GM12891 (cell line): ENCODE data around the gene PCNT.

ENCODE experiments used
- DNase-seq: peaks from one replicate; pipeline ENCODE4 v3.0.0; 2011; ENCODE audit warnings: low spot score; ENCODE audit not compliant: insufficient read length
- FAIRE-seq: peaks from 2 replicates; lab custom pipeline; 2011; peaks lifted over from hg19 to GRCh38; lab: Jason Lieb, UNC
- PAX5 ChIP-seq: IDR thresholded peaks from 2 replicates; pipeline ENCODE4 v1.6.1; 2011; ENCODE audit warnings: low read length, moderate library complexity, mild to moderate bottlenecking; ENCODE audit not compliant: insufficient read depth, severe bottlenecking
- POLR2A ChIP-seq: IDR thresholded peaks from 2 replicates; pipeline ENCODE4 v1.6.1; 2011; ENCODE audit warnings: low read depth, low read length, control low read depth
- POLR2AphosphoS5 ChIP-seq: IDR thresholded peaks from 2 replicates; pipeline ENCODE4 v1.6.1; 2011; ENCODE audit warnings: low read depth, low read length, control low read depth
- POU2F2 ChIP-seq: IDR thresholded peaks from 2 replicates; pipeline ENCODE4 v1.6.1; 2011; ENCODE audit warnings: low read depth, mild to moderate bottlenecking, control low read depth, low read length, moderate library complexity
- SPI1 ChIP-seq: IDR thresholded peaks from 2 replicates; pipeline ENCODE4 v1.6.1; 2011; ENCODE audit warnings: low read depth, low read length, control low read depth
- TAF1 ChIP-seq: IDR thresholded peaks from 2 replicates; pipeline ENCODE4 v1.6.1; 2011; ENCODE audit warnings: low read depth, low read length, control low read depth

Gene PCNT

DNA sequence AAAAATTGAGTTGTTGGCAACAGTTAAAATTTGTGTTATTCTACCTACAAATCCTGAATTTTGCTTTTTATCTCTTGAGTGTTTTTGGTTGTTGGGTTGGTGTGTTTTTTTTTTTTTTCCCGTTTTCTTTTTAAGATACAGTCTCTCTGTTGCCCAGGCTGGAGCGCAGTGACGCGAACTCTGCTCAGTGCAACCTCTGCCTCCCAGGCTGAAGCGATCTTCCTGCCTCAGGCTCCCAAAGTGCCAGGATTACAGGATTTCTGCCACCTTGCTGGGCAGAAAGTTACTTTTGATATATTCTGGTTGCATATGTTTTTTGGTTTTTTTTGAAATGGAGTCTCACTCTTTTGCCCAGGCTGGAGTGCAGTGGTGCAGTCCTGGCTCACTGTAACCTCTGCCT, 4.2 kb downstream of the PCNT start:
- no peak for FAIRE-seq
- no peak for DNase-seq
- TF ChIP-seq POLR2AphosphoS5 (no peak), POU2F2 (no peak), TAF1 (no peak), PAX5 (no peak), SPI1 (no peak), POLR2A (no peak)

DNA sequence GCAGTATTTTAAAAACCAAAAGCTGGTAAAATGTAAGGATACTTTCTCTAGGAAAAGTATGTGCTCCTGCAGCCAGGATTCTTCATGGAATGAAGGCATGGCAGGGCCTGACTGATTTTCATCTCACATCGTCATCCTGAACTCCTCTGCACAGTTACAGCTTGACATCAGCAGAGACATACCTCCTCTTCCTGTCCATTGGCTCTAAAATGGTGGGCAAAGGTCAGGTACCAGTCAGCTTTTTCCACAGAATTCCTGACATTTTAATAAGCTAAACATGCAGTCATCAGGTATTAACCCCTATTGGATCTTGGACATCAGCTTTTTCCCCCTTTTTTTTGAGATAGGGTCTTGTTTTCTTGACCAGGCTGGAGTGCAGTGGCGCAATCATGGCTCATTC, 5.8 kb downstream of the PCNT start:
- DNase-seq = no peak
- TF ChIP-seq PAX5 (no peak), TAF1 (no peak), POLR2A (no peak), POLR2AphosphoS5 (no peak), POU2F2 (no peak), SPI1 (no peak)
- FAIRE-seq = no peak

- TF ChIP-seq POU2F2 (no peak), PAX5 (no peak), SPI1 (no peak), POLR2AphosphoS5 (no peak), POLR2A (no peak), TAF1 (no peak)
- DNase-seq (no peak), FAIRE-seq (peak; percentile 31)
Observed at GRCh38 chr21:46334351-46335140, 10.6 kb downstream of the PCNT start.

DNA sequence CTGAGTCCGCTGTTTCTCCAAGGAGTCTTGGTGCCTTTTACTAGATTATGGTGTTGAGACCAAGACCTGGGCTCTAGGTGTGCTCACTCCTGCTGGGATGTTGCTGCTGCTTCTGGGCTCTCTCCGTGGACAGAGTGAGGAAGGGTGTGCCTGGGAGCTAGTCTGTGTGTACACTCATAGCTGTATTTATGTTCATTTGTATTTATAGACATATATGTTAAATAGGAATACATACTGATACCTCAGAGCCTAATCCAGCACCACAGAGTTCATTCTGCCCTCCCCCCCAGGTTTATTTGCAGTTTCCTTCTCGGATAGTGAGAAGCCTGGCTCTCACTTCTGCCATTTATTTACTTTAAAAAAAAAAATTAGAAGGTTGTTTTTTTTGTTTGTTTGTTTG, 12.6 kb downstream of the PCNT start:
- TF ChIP-seq PAX5 (no peak), SPI1 (no peak), TAF1 (no peak), POLR2AphosphoS5 (no peak), POU2F2 (no peak), POLR2A (no peak)
- DNase-seq (no peak), FAIRE-seq (no peak)

DNA sequence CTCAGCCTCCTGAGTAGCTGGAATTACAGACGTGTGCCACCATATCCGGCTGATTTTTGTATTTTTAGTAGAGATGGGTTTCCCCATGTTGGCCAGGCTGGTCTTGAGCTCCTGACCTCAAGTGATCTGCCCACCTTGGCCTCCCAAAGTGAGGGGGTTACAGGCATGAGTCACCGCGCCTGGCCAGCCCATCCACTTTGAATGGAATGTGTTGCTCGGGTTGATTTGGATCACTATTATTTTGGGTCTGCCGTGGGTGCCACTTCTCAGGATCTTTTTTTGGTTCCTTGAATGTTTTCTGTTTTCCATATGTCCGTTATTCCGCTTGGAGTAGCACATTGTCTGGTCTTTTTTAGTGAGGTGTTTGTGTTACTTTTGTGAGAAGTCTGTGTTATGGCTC, 17.0 kb downstream of the PCNT start:
- DNase-seq = no peak
- no peak for FAIRE-seq
- TF ChIP-seq TAF1 (no peak), POLR2AphosphoS5 (no peak), POU2F2 (no peak), SPI1 (no peak), PAX5 (no peak), POLR2A (no peak)

DNA sequence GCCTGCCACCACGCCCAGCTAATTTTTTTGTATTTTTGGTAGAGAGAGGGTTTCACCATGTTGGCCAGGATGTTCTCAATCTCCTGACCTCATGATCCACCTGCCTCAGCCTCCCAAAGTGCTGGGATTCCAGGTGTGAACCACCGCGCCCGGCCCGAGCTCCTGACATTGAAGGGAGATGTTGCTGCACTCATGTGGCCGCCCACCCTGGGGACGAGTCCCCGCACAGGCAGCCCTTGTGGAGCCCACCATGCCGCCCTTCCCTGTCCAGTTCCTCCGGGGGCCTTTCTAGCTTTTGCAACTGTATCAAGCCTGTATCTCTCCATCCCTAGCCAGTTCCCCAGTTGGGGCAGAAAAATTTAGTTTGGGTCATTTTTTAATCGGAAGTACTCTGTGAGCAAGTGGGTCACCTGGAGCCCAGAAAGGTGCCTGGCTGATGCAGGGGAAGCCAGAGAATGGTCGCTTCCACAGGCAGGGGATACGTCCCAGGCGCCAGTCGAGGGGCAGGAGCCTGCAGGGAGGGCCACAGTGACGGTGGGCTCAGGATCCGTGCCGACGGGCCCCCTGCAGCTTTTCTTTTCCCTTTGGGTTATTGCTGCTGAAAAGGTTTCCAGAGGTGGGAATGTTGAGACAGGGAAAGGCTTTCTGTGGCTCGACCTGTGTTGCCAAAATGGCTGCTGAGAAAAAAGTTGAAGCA, 20.4 kb downstream of the PCNT start:
- DNase-seq (no peak), FAIRE-seq (no peak)
- TF ChIP-seq TAF1 = no peak

- DNase-seq = no peak
- TF ChIP-seq SPI1 (no peak), POU2F2 (no peak), POLR2AphosphoS5 (no peak), TAF1 (no peak), POLR2A (no peak), PAX5 (no peak)
- no peak for FAIRE-seq
Observed at GRCh38 chr21:46345861-46346260, 21.9 kb downstream of the PCNT start.

GRCh38 chr21:46346296-46347202, 22.6 kb downstream of the PCNT start:
- DNase-seq = no peak
- no peak for FAIRE-seq
- TF ChIP-seq POU2F2 = no peak
- TF ChIP-seq TAF1 = no peak
- no peak for TF ChIP-seq POLR2AphosphoS5
- TF ChIP-seq POLR2A = no peak
- TF ChIP-seq PAX5 = no peak
- TF ChIP-seq SPI1 = no peak

DNA sequence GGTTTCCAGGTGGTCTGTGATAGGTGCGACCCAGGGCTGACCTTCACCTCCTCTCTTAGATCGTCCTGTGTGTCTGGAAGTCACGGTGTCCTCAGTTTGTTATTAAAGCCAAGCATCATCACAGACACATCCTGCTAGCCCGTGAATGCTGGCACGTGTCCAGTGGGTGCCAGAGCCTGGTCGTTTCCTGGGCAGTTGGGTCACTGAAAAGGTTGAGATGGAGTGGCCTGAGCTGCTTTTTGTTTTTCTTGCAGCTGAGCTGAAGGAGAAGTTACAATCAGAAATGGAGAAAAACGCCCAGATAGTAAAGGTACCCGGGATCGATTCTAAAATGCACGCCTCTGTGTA, 23.2 kb downstream of the PCNT start:
- FAIRE-seq = no peak
- no peak for TF ChIP-seq POLR2AphosphoS5
- no peak for TF ChIP-seq POU2F2
- no peak for TF ChIP-seq POLR2A
- no peak for TF ChIP-seq PAX5
- no peak for TF ChIP-seq SPI1
- no peak for TF ChIP-seq TAF1

More for the DNA sequence above, 23.2 kb downstream of the PCNT start:
- DNase-seq = no peak
